ENCODE data around the gene C1orf87. TPM values are rescaled to one million over a fixed set of nuclear protein-coding genes. Genes with fewer than 3 reads are reported as not detected.

The C1orf87 gene
- total and polyA plus RNA-seq, 7 donors, result not detected

- DNase-seq (no peak), ATAC-seq (no peak)
- Histone ChIP-seq H3K36me3 (ENCODE audit: insufficient read depth in 1 of 2, low read depth in 1 of 2) (no peaks in the 10 kb centered on the region), H3K27ac (no peak overlapping the region), H3K9me3 (no peaks in the 10 kb centered on the region), H3K4me1 (no peaks in the 10 kb centered on the region), H3K4me3 (no peak overlapping the region), H3K27me3 (ENCODE audit: insufficient read depth in 3 of 3, low read length in 2 of 3) (no peaks in the 10 kb centered on the region)
- no peak for TF ChIP-seq CTCF (IDR thresholded peaks at IDR 0.05)
- intact Hi-C loops (cut with DNase I), result no loop called here
These were observed 18.2 kb downstream of the C1orf87 start for GRCh38 chr1:60055336-60055735.

- H3K27ac ChIP-seq, result no peak overlapping the region
These were observed 19.2 kb downstream of the C1orf87 start for GRCh38 chr1:60054374-60054773.

GRCh38 chr1:60052601-60053000 lies 21.0 kb downstream of the C1orf87 start:
- TF ChIP-seq CTCF (IDR thresholded peaks at IDR 0.05), result no peak
- Histone ChIP-seq H3K9me3 (peaks cover 7% of the 10 kb centered on the region), H3K27ac (no peak overlapping the region), H3K4me3 (no peak overlapping the region), H3K4me1 (no peaks in the 10 kb centered on the region), H3K36me3 (ENCODE audit: insufficient read depth in 1 of 2, low read depth in 1 of 2) (no peaks in the 10 kb centered on the region), H3K27me3 (ENCODE audit: insufficient read depth in 3 of 3, low read length in 2 of 3) (no peaks in the 10 kb centered on the region)
- DNase-seq (no peak), ATAC-seq (no peak)
- WGBS, 3 donors, result 75 to 79% (median 78%) methylated on average over 9 of the region's 9 CpGs
- intact Hi-C loops (cut with DNase I), result no loop called here

More at GRCh38 chr1:60054374-60054773, 19.2 kb downstream of the C1orf87 start:
- no peak for ATAC-seq
- Histone ChIP-seq H3K36me3 (ENCODE audit: insufficient read depth in 1 of 2, low read depth in 1 of 2) (no peaks in the 10 kb centered on the region), H3K9me3 (peaks cover 2% of the 10 kb centered on the region), H3K27me3 (ENCODE audit: insufficient read depth in 3 of 3, low read length in 2 of 3) (no peaks in the 10 kb centered on the region), H3K4me1 (no peaks in the 10 kb centered on the region), H3K4me3 (no peak overlapping the region)
- no peak for DNase-seq
- intact Hi-C loops (cut with DNase I), result no loop called here
- TF ChIP-seq CTCF (IDR thresholded peaks at IDR 0.05), result no peak

GRCh38 chr1:60051191-60051590 lies 22.4 kb downstream of the C1orf87 start:
- Histone ChIP-seq H3K27me3 (ENCODE audit: insufficient read depth in 3 of 3, low read length in 2 of 3) (no peaks in the 10 kb centered on the region), H3K36me3 (ENCODE audit: insufficient read depth in 1 of 2, low read depth in 1 of 2) (no peaks in the 10 kb centered on the region), H3K4me1 (no peaks in the 10 kb centered on the region), H3K9me3 (peaks cover 7% of the 10 kb centered on the region), H3K4me3 (no peak overlapping the region), H3K27ac (no peak overlapping the region)
- ATAC-seq (no peak), DNase-seq (no peak)
- 96 to 100% (median 97%) methylated on average over 1 of the region's 1 CpG for WGBS, 3 donors
- intact Hi-C loops (cut with DNase I), result no loop called here
- no peak for TF ChIP-seq CTCF (IDR thresholded peaks at IDR 0.05)

GRCh38 chr1:60049188-60049587 lies 24.4 kb downstream of the C1orf87 start:
- no peak overlapping the region for H3K4me3 ChIP-seq
- no peaks in the 10 kb centered on the region for H3K36me3 ChIP-seq (ENCODE audit: insufficient read depth in 1 of 2, low read depth in 1 of 2)
- no peaks in the 10 kb centered on the region for H3K4me1 ChIP-seq
- no peak for TF ChIP-seq CTCF (IDR thresholded peaks at IDR 0.05)
- ATAC-seq (no peak), DNase-seq (no peak)
- peaks cover 7% of the 10 kb centered on the region for H3K9me3 ChIP-seq
- no peak overlapping the region for H3K27ac ChIP-seq
- intact Hi-C loops (cut with DNase I), result no loop called here
- H3K27me3 ChIP-seq (ENCODE audit: insufficient read depth in 3 of 3, low read length in 2 of 3), result no peaks in the 10 kb centered on the region

All from psoas muscle (tissue), 8 donors.